Measurements from ENCODE around the gene ARL4D. TPM values are rescaled to one million over a fixed set of nuclear protein-coding genes. Genes with fewer than 3 reads are reported as not detected.

ARL4D gene
- polyA plus RNA-seq, 5 donors = 6.8 to 10.5 (median 9.5) TPM

Other genes starting within 250 kb of the ARL4D start
- gene NBR1, start 227.8 kb upstream of the ARL4D start, polyA plus RNA-seq (ENCODE audit: insufficient read depth in 1 of 5, insufficient read length in 5 of 5, low replicate concordance in 1 of 5) = 100 to 1,000 TPM in 4 of 5 donors, 10 to 100 TPM in 1; 80.4 to 126 (median 108) TPM
- gene TMEM106A, start 187.1 kb upstream of the ARL4D start, polyA plus RNA-seq (ENCODE audit: insufficient read depth in 1 of 5, insufficient read length in 5 of 5, low replicate concordance in 1 of 5) = 10 to 100 TPM in 4 of 5 donors, 1 to 10 TPM in 1; 9.1 to 12.0 (median 11.0) TPM
- gene CCDC200, start 170.4 kb upstream of the ARL4D start, polyA plus RNA-seq (ENCODE audit: insufficient read depth in 1 of 5, insufficient read length in 5 of 5, low replicate concordance in 1 of 5) = 10 to 100 TPM in 4 of 5 donors, 1 to 10 TPM in 1; 8.8 to 19.9 (median 16.0) TPM
- 1 to 10 TPM in 2 of 5 donors, under 1 TPM in 1, not detected in 2; 0.67 to 1.5 (median 1.2) TPM for gene RNU2-1, start 165.0 kb upstream of the ARL4D start, polyA plus RNA-seq (ENCODE audit: insufficient read depth in 1 of 5, insufficient read length in 5 of 5, low replicate concordance in 1 of 5)
- 10 to 100 TPM; 37.9 to 44.1 (median 42.4) TPM for gene DHX8, start 85.0 kb downstream of the ARL4D start, polyA plus RNA-seq (ENCODE audit: insufficient read depth in 1 of 5, insufficient read length in 5 of 5, low replicate concordance in 1 of 5)
- 10 to 100 TPM in 3 of 5 donors, 1 to 10 TPM in 2; 8.8 to 22.0 (median 16.7) TPM for gene ETV4, start 147.3 kb downstream of the ARL4D start, polyA plus RNA-seq (ENCODE audit: insufficient read depth in 1 of 5, insufficient read length in 5 of 5, low replicate concordance in 1 of 5)